ENCODE results near the gene SCN2B. TPM values are rescaled to one million over a fixed set of nuclear protein-coding genes. Genes with fewer than 3 reads are reported as not detected.

SCN2B gene
- total RNA-seq, 1 donor from 2014 or later, result 0.49 TPM

DNA sequence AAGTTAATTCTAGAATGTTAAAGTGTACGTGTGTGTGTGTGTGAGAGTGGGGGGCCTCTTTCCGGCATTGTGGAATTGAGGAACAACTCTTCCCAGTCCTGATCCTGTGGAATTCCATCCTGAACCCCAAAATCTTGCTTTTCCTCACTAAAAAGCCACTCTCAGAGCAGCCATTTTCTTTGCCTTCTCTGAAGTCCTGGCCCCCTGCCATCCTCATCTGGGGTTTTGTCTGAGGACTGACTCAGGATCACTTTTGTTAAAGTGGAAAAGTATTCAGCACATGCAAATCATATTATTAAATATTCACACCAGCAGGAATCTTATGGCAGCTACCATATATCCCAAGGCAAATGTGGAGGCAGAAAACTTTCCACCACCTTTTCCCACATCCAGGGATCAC, 27.6 kb downstream of the SCN2B start:
- intact Hi-C loops (cut with DNase I), result loop anchor here (10.0 kb wide), 1 partner anchor 206 kb away; the partner anchor contains the start of gene UBE4A
- Histone ChIP-seq H3K9me3 (no peaks in the 10 kb centered on the region), H3K36me3 (no peaks in the 10 kb centered on the region), H3K27me3 (no peaks in the 10 kb centered on the region), H3K4me1 (peaks cover 25% of the 10 kb centered on the region), H3K4me3 (no peak overlapping the region), H3K27ac (no peak overlapping the region)
- no peak for DNase-seq (ENCODE audit: extremely low spot score in 2 of 2)
- TF ChIP-seq POLR2AphosphoS5 (IDR thresholded peaks at IDR 0.05; ENCODE audit: insufficient read depth in 1 of 2, low read depth in 1 of 2) (no peak), CTCF (IDR thresholded peaks at IDR 0.05) (no peak), POLR2A (IDR thresholded peaks at IDR 0.05) (no peak)

DNA sequence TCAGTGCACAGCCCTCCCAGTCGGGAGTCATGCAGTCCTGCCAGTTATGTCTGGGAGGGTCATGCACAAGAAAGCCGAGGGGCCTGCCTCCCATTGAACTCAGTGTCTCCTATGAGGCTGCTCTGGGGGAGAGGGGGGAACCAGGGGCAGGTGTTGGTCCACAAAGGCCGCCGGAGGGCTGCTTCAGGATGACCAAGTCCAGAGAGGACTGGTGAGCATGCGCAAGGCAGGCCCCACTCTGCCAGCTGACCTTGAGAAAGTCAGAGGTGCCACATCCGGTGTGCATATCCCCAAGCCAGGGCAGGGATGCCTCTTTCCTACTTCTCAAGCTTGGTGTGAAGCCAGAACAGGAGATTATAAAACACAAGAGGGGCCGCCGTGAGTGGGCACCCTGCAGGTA, 28.2 kb downstream of the SCN2B start:
- Histone ChIP-seq H3K36me3 (no peaks in the 10 kb centered on the region), H3K27ac (no peak overlapping the region), H3K4me3 (no peak overlapping the region), H3K9me3 (no peaks in the 10 kb centered on the region), H3K4me1 (peaks cover 21% of the 10 kb centered on the region), H3K27me3 (no peaks in the 10 kb centered on the region)
- DNase-seq (ENCODE audit: extremely low spot score in 2 of 2), result no peak
- TF ChIP-seq CTCF (IDR thresholded peaks at IDR 0.05) (no peak), POLR2A (IDR thresholded peaks at IDR 0.05) (no peak), POLR2AphosphoS5 (IDR thresholded peaks at IDR 0.05; ENCODE audit: insufficient read depth in 1 of 2, low read depth in 1 of 2) (no peak)
- intact Hi-C loops (cut with DNase I), result loop anchor here (10.0 kb wide), 1 partner anchor 207 kb away; the partner anchor contains the start of gene UBE4A

- H3K4me1 ChIP-seq, result peaks cover 15% of the 10 kb centered on the region
- TF ChIP-seq POLR2A (IDR thresholded peaks at IDR 0.05) (no peak), POLR2AphosphoS5 (IDR thresholded peaks at IDR 0.05; ENCODE audit: insufficient read depth in 1 of 2, low read depth in 1 of 2) (no peak), CTCF (IDR thresholded peaks at IDR 0.05) (no peak)
- no peaks in the 10 kb centered on the region for H3K27me3 ChIP-seq
- H3K36me3 ChIP-seq, result no peaks in the 10 kb centered on the region
- no peak overlapping the region for H3K27ac ChIP-seq
- intact Hi-C loops (cut with DNase I), result loop anchor here (2.0 to 10.0 kb wide), 2 partner anchors 23 to 207 kb away; partner anchors contain the start of gene UBE4A
- DNase-seq (ENCODE audit: extremely low spot score in 2 of 2), result no peak
- H3K4me3 ChIP-seq, result no peak overlapping the region
- no peaks in the 10 kb centered on the region for H3K9me3 ChIP-seq
These were observed 28.9 kb downstream of the SCN2B start for GRCh38 chr11:118147502-118147901.

DNA sequence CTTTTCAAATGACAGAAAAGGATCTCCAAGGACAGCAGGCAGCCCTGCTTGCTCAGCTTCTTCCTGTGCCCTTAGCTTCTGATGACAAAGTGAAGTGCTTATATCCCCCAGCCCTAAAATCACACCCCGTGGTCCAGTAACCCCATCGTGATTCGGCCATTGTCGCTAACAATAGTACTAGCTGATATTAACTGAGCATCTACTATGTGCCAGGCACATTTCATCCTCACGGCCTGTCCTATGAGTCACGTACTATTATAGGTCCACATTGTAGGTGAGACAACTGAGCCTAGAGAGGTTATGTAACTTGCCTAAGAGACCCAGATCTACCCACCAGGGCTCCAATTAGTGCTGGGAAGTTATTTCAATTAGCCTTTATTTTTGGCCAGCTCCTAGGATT, 29.9 kb downstream of the SCN2B start:
- Histone ChIP-seq H3K4me1 (peaks cover 7% of the 10 kb centered on the region), H3K27ac (peak overlapping the region; percentile 67), H3K36me3 (no peaks in the 10 kb centered on the region), H3K4me3 (no peak overlapping the region), H3K9me3 (no peaks in the 10 kb centered on the region), H3K27me3 (no peaks in the 10 kb centered on the region)
- intact Hi-C loops (cut with DNase I), result loop anchor here (2.0 to 10.0 kb wide), 2 partner anchors 24 to 208 kb away; partner anchors contain the start of gene UBE4A
- no peak for TF ChIP-seq CTCF (IDR thresholded peaks at IDR 0.05)
- TF ChIP-seq POLR2A (IDR thresholded peaks at IDR 0.05), result no peak
- TF ChIP-seq POLR2AphosphoS5 (IDR thresholded peaks at IDR 0.05; ENCODE audit: insufficient read depth in 1 of 2, low read depth in 1 of 2), result no peak
- DNase-seq (ENCODE audit: extremely low spot score in 2 of 2), result no peak

Data from vagina (tissue), 2 donors.